ENCODE measurements around the gene DCLK1. TPM values are rescaled to one million over a fixed set of nuclear protein-coding genes. Genes with fewer than 3 reads are reported as not detected.
A peak's percentile ranks its signal among the peaks of the same experiment; 100 is the strongest.
"Not testable (repeated sequence)": the region's sequence is repeated elsewhere in the genome, so short reads cannot be mapped to it uniquely, and the experiment has no call there.

DCLK1 gene
- total and polyA plus RNA-seq, 5 donors from 2014 or later, result not detected

DNA sequence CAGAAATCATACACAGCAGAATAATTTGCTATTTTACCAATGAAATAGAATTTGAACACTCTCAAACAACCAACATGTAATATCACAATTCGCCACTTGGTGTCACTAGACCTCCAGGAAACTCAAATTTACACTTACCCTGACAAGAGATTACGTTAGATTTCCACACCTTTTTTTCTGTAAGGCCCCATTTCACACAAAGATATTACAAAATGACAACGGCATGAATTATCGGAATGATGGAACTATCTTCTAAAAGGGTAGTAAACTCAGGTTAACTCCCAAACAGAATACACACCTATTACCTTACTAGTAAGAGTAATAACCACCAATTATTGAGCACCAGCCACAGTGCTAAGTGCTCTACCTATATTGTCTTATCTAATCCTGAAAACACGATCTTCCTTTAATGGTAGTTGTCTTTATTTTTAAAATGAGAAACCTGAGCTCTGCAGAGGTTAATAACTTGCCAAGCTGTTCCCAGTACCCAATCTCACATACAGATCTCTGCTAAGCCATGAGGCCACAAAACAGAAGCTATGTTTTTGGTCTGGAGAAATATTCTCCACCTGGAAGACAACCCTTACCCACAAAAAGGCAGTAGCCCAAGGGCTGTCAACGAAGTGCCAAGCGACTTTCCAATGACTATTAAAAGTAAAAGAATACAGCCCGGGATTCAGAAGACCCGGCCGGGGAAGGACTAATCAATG is 152.4 kb downstream of the DCLK1 start:
- H3K36me3 ChIP-seq (ENCODE audit: control insufficient read depth, insufficient read depth, low read length), result no peaks in the 10 kb centered on the region
- no peaks in the 10 kb centered on the region for H3K27me3 ChIP-seq (ENCODE audit: control insufficient read depth, insufficient read depth, low read length)
- Mint-ChIP-seq H3K9me3 (peaks cover 0 to 8% (median 3%) of the 10 kb centered on the region in 7 donors), H3K27me3 (no peaks in the 10 kb centered on the region), H3K36me3 (no peaks in the 10 kb centered on the region), H3K4me3 (no peak overlapping the region), H3K4me1 (no peaks in the 10 kb centered on the region), H3K27ac (no peak overlapping the region)
- H3K4me1 ChIP-seq (ENCODE audit: control insufficient read depth, insufficient read depth, low read length, poor library complexity, severe bottlenecking), result no peaks in the 10 kb centered on the region
- DNase-seq, result peak in 2 of 3 donors; percentile 1 to 46
- H3K9me3 ChIP-seq (ENCODE audit: control insufficient read depth in 2 of 2, low read length in 2 of 2), result no peaks in the 10 kb centered on the region
- no peak for ATAC-seq (ENCODE audit: low read depth in 2 of 2)
- no peak overlapping the region for H3K4me3 ChIP-seq (ENCODE audit: low read depth, low read length)
- no peak overlapping the region for H3K27ac ChIP-seq (ENCODE audit: insufficient read depth, low read length, poor library complexity, severe bottlenecking)

DNA sequence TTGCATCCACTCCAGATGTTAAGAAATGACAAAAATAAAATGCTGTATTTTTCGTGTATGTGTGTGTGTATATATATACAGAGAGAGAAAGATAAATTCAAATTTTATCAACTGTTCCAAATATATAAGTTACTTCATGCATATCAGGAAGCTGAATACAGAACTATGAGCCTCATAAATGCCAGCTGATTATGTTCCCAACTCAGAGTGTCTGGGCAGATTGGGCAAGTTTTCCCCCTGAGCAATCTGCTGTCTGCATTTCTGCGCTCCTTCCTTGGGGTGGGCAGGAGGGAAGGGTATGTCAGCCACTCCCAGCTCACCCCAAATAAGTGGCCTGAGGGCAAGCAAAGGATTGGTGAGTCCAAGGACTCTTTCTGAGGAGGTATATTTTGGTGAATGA is 154.1 kb downstream of the DCLK1 start:
- Histone ChIP-seq H3K9me3 (ENCODE audit: control insufficient read depth in 2 of 2, low read length in 2 of 2) (no peaks in the 10 kb centered on the region), H3K4me1 (ENCODE audit: control insufficient read depth, insufficient read depth, low read length, poor library complexity, severe bottlenecking) (no peaks in the 10 kb centered on the region), H3K4me3 (ENCODE audit: low read depth, low read length) (no peak overlapping the region), H3K27me3 (ENCODE audit: control insufficient read depth, insufficient read depth, low read length) (no peaks in the 10 kb centered on the region), H3K36me3 (ENCODE audit: control insufficient read depth, insufficient read depth, low read length) (no peaks in the 10 kb centered on the region), H3K27ac (ENCODE audit: insufficient read depth, low read length, poor library complexity, severe bottlenecking) (no peak overlapping the region)
- Mint-ChIP-seq H3K4me3 (no peak overlapping the region), H3K27me3 (no peaks in the 10 kb centered on the region), H3K27ac (no peak overlapping the region), H3K4me1 (no peaks in the 10 kb centered on the region), H3K9me3 (peaks cover 0 to 12% (median 6%) of the 10 kb centered on the region in 7 donors), H3K36me3 (no peaks in the 10 kb centered on the region)
- DNase-seq, result no peak
- ATAC-seq (ENCODE audit: low read depth in 2 of 2), result no peak

- no peaks in the 10 kb centered on the region for H3K27me3 ChIP-seq (ENCODE audit: control insufficient read depth, insufficient read depth, low read length)
- no peaks in the 10 kb centered on the region for H3K4me1 Mint-ChIP-seq
- DNase-seq (no peak), ATAC-seq (ENCODE audit: low read depth in 2 of 2) (no peak)
- H3K4me1 ChIP-seq (ENCODE audit: control insufficient read depth, insufficient read depth, low read length, poor library complexity, severe bottlenecking), result no peaks in the 10 kb centered on the region
- H3K27ac Mint-ChIP-seq, result no peak overlapping the region
- H3K4me3 Mint-ChIP-seq, result no peak overlapping the region
- no peaks in the 10 kb centered on the region for H3K36me3 Mint-ChIP-seq
- H3K27me3 Mint-ChIP-seq, result no peaks in the 10 kb centered on the region
- peaks cover 0 to 13% (median 6%) of the 10 kb centered on the region in 7 donors for H3K9me3 Mint-ChIP-seq
- H3K4me3 ChIP-seq (ENCODE audit: low read depth, low read length), result no peak overlapping the region
- no peaks in the 10 kb centered on the region for H3K36me3 ChIP-seq (ENCODE audit: control insufficient read depth, insufficient read depth, low read length)
- H3K27ac ChIP-seq (ENCODE audit: insufficient read depth, low read length, poor library complexity, severe bottlenecking), result no peak overlapping the region
- no peaks in the 10 kb centered on the region for H3K9me3 ChIP-seq (ENCODE audit: control insufficient read depth in 2 of 2, low read length in 2 of 2)
These were observed 155.1 kb downstream of the DCLK1 start for GRCh38 chr13:35976126-35976525.

GRCh38 chr13:35966951-35967350 is 164.2 kb downstream of the DCLK1 start:
- H3K27me3 Mint-ChIP-seq; H3K27ac Mint-ChIP-seq; H3K27me3 ChIP-seq (ENCODE audit: control insufficient read depth, insufficient read depth, low read length); H3K4me3 Mint-ChIP-seq; ATAC-seq (ENCODE audit: low read depth in 2 of 2); H3K27ac ChIP-seq (ENCODE audit: insufficient read depth, low read length, poor library complexity, severe bottlenecking); H3K36me3 Mint-ChIP-seq; H3K36me3 ChIP-seq (ENCODE audit: control insufficient read depth, insufficient read depth, low read length); H3K4me3 ChIP-seq (ENCODE audit: low read depth, low read length); H3K4me1 Mint-ChIP-seq; DNase-seq; H3K9me3 ChIP-seq (ENCODE audit: control insufficient read depth in 2 of 2, low read length in 2 of 2); H3K4me1 ChIP-seq (ENCODE audit: control insufficient read depth, insufficient read depth, low read length, poor library complexity, severe bottlenecking): not testable (repeated sequence)
- peaks cover 0 to 11% (median 5%) of the 10 kb centered on the region in 7 donors for H3K9me3 Mint-ChIP-seq

DNA sequence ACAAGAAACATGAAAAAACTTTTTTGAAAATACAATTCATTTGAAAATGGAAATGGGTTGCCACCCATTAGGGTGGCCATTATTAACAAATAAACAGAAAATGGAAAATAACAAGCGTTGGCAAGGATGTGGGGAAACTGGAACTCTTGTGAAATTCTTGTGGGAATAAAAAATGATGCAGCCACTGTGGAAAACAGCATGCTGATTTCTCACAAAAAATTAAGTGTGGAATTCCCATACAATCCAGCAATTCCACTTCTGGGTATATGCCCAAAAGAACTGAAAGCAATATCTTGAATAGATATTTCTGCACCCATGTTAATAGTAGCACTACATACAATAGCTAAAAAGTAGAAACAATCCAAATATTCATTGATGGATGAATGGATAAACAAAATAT is 165.2 kb downstream of the DCLK1 start:
- Histone ChIP-seq H3K27me3 (ENCODE audit: control insufficient read depth, insufficient read depth, low read length) (no peaks in the 10 kb centered on the region), H3K4me3 (ENCODE audit: low read depth, low read length) (no peak overlapping the region), H3K36me3 (ENCODE audit: control insufficient read depth, insufficient read depth, low read length) (no peaks in the 10 kb centered on the region), H3K4me1 (ENCODE audit: control insufficient read depth, insufficient read depth, low read length, poor library complexity, severe bottlenecking) (no peaks in the 10 kb centered on the region), H3K27ac (ENCODE audit: insufficient read depth, low read length, poor library complexity, severe bottlenecking) (no peak overlapping the region), H3K9me3 (ENCODE audit: control insufficient read depth in 2 of 2, low read length in 2 of 2) (no peaks in the 10 kb centered on the region)
- Mint-ChIP-seq H3K4me1 (no peaks in the 10 kb centered on the region), H3K27me3 (no peaks in the 10 kb centered on the region), H3K36me3 (no peaks in the 10 kb centered on the region), H3K9me3 (peaks cover 0 to 11% (median 5%) of the 10 kb centered on the region in 7 donors), H3K27ac (no peak overlapping the region), H3K4me3 (no peak overlapping the region)
- ATAC-seq (ENCODE audit: low read depth in 2 of 2), result no peak
- no peak for DNase-seq

DNA sequence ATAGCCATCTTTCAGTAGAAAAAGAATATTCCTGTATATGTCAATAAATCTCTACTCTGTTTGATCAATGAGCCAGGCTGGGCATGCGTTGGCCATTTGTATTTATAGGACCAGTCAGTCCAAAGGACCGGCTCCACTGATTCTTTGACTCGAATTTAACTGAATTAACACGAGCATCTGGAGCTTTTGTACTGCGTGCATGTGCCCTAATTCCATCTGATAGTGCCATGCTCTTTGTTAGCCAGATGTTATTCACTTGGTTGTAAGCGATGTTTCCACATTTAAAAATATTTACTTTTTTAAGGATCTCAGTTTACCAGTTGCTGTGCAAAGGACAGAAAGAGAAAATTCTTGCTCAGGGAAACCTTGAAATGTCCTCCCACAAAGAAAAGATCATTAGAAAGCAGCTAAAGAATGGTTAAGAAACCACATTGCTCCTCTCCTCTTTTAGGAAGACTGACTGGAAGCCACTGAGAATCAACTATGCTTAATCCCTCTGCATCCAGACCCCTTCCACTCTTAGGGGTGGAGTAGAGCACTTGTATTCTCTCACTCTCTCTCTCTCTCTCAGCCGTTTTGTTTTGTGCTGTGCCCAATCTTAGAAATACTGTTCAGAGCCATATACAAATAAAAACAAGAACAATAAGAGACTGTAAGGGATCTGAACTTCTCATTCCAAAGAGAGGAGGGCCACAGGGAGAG is 165.8 kb downstream of the DCLK1 start:
- DNase-seq (no peak), ATAC-seq (ENCODE audit: low read depth in 2 of 2) (no peak)
- Histone ChIP-seq H3K27me3 (ENCODE audit: control insufficient read depth, insufficient read depth, low read length) (no peaks in the 10 kb centered on the region), H3K4me1 (ENCODE audit: control insufficient read depth, insufficient read depth, low read length, poor library complexity, severe bottlenecking) (no peaks in the 10 kb centered on the region), H3K36me3 (ENCODE audit: control insufficient read depth, insufficient read depth, low read length) (no peaks in the 10 kb centered on the region), H3K4me3 (ENCODE audit: low read depth, low read length) (no peak overlapping the region), H3K9me3 (ENCODE audit: control insufficient read depth in 2 of 2, low read length in 2 of 2) (no peaks in the 10 kb centered on the region), H3K27ac (ENCODE audit: insufficient read depth, low read length, poor library complexity, severe bottlenecking) (no peak overlapping the region)
- no peaks in the 10 kb centered on the region for H3K27me3 Mint-ChIP-seq
- peaks cover 0 to 11% (median 5%) of the 10 kb centered on the region in 7 donors for H3K9me3 Mint-ChIP-seq
- no peak overlapping the region for H3K4me3 Mint-ChIP-seq
- H3K4me1 Mint-ChIP-seq, result no peaks in the 10 kb centered on the region
- no peaks in the 10 kb centered on the region for H3K36me3 Mint-ChIP-seq
- H3K27ac Mint-ChIP-seq, result no peak overlapping the region

DNA sequence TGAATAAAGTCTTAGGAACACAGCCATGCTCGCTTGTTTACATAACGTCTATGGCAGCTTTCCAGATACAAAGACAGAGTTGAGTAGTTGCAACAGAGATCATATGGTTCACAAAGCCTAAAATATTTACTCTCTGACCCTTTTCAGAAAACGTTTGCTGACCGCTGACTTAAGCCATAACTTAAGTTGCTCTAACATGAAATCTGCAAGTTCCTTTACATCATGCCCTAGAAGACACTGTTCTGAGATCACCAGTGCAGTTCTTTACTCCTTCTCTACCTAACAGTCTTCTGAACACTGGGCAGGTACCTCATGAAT is 166.4 kb downstream of the DCLK1 start:
- Histone ChIP-seq H3K9me3 (ENCODE audit: control insufficient read depth in 2 of 2, low read length in 2 of 2) (no peaks in the 10 kb centered on the region), H3K27me3 (ENCODE audit: control insufficient read depth, insufficient read depth, low read length) (no peaks in the 10 kb centered on the region), H3K4me3 (ENCODE audit: low read depth, low read length) (no peak overlapping the region), H3K4me1 (ENCODE audit: control insufficient read depth, insufficient read depth, low read length, poor library complexity, severe bottlenecking) (no peaks in the 10 kb centered on the region), H3K36me3 (ENCODE audit: control insufficient read depth, insufficient read depth, low read length) (no peaks in the 10 kb centered on the region), H3K27ac (ENCODE audit: insufficient read depth, low read length, poor library complexity, severe bottlenecking) (no peak overlapping the region)
- Mint-ChIP-seq H3K27ac (no peak overlapping the region), H3K36me3 (no peaks in the 10 kb centered on the region), H3K27me3 (no peaks in the 10 kb centered on the region), H3K4me1 (no peaks in the 10 kb centered on the region), H3K9me3 (peaks cover 0 to 11% (median 5%) of the 10 kb centered on the region in 7 donors), H3K4me3 (no peak overlapping the region)
- no peak for ATAC-seq (ENCODE audit: low read depth in 2 of 2)
- DNase-seq, result no peak
